ENCODE measurements around the gene FASTKD2.
A peak's percentile ranks its signal among the peaks of the same experiment; 100 is the strongest.

The FASTKD2 gene

GRCh38 chr2:206765242-206766056, at the start of gene FASTKD2, which contains the start of gene MDH1B:
Gene FASTKD2, plus strand, starts transcription at chr2:206765606. Its CDS starts 1,088 bp downstream, at chr2:206766694.
Gene MDH1B, minus strand, starts transcription at chr2:206765328. Its CDS starts 57 bp downstream, at chr2:206765271.
- DNase-seq (ENCODE audit: low read depth): peak; percentile 96
- no peak for TF ChIP-seq CTCF (conservative IDR thresholded peaks at IDR 0.05; ENCODE audit: control insufficient read depth, insufficient read depth, low read depth, low read length)
- peak within 1 kb of the TSS; percentile 86 for H3K4me3 ChIP-seq (ENCODE audit: control insufficient read depth, low read depth, low read length)

GRCh38 chr2:206716623-206717022, 48.8 kb upstream of the FASTKD2 start:
- no peak for TF ChIP-seq CTCF (conservative IDR thresholded peaks at IDR 0.05; ENCODE audit: control insufficient read depth, insufficient read depth, low read depth, low read length)

GRCh38 chr2:206718296-206718695, 47.1 kb upstream of the FASTKD2 start, which contains the start of gene DYTN:
Gene DYTN, minus strand, starts transcription at chr2:206718396. Its CDS starts 117 bp downstream, at chr2:206718279.
- DNase-seq (ENCODE audit: low read depth): no peak
- no peak for TF ChIP-seq CTCF (conservative IDR thresholded peaks at IDR 0.05; ENCODE audit: control insufficient read depth, insufficient read depth, low read depth, low read length)
- H3K4me3 ChIP-seq (ENCODE audit: control insufficient read depth, low read depth, low read length): no peak within 1 kb of the TSS

More at GRCh38 chr2:206716623-206717022, 48.8 kb upstream of the FASTKD2 start:
- DNase-seq (ENCODE audit: low read depth): no peak
- no peak overlapping the region for H3K4me3 ChIP-seq (ENCODE audit: control insufficient read depth, low read depth, low read length)

- no peak overlapping the region for H3K4me3 ChIP-seq (ENCODE audit: control insufficient read depth, low read depth, low read length)
- DNase-seq (ENCODE audit: low read depth): no peak
- no peak for TF ChIP-seq CTCF (conservative IDR thresholded peaks at IDR 0.05; ENCODE audit: control insufficient read depth, insufficient read depth, low read depth, low read length)
Observed at GRCh38 chr2:206721256-206721920, 44.0 kb upstream of the FASTKD2 start.

- no peak for TF ChIP-seq CTCF (conservative IDR thresholded peaks at IDR 0.05; ENCODE audit: control insufficient read depth, insufficient read depth, low read depth, low read length)
- no peak for DNase-seq (ENCODE audit: low read depth)
- no peak overlapping the region for H3K4me3 ChIP-seq (ENCODE audit: control insufficient read depth, low read depth, low read length)
Observed at GRCh38 chr2:206723288-206723687, 42.1 kb upstream of the FASTKD2 start.

- H3K4me3 ChIP-seq (ENCODE audit: control insufficient read depth, low read depth, low read length): no peak overlapping the region
- no peak for DNase-seq (ENCODE audit: low read depth)
- TF ChIP-seq CTCF (conservative IDR thresholded peaks at IDR 0.05; ENCODE audit: control insufficient read depth, insufficient read depth, low read depth, low read length): no peak
Observed at GRCh38 chr2:206727287-206727686, 38.1 kb upstream of the FASTKD2 start.
